Lung (tissue), 12 donors: ENCODE measurements around the gene CPSF4. TPM values are rescaled to one million over a fixed set of nuclear protein-coding genes. Genes with fewer than 3 reads are reported as not detected.

ENCODE experiments used
- ATAC-seq: fragments of 200-7000 bp; cut with Tn5 transposase; one replicate; pipeline ENCODE4 v1.9.1; 2020; ENCODE audit warnings: moderate number of reproducible peaks; ENCODE audit not compliant: insufficient read depth, low FRiP score
- DNase-seq, 3 donors: peaks; one replicate each; pipeline ENCODE4 v3.0.0-alpha.2; 2013 to 2017
- H3K27ac ChIP-seq, 2 donors: one replicate each; pipeline ENCODE4 v1.5.1; 2013; ENCODE audit warnings: mild to moderate bottlenecking in 2 of 2, moderate library complexity in 2 of 2, control low read depth in 1 of 2, inconsistent platforms in 1 of 2, low read depth in 1 of 2, low read length in 1 of 2
- H3K27me3 ChIP-seq, 3 donors: one replicate each; pipeline ENCODE4 v1.5.1; 2013; ENCODE audit warnings: low read length in 2 of 3; ENCODE audit not compliant: control insufficient read depth in 3 of 3, insufficient read depth in 3 of 3
- H3K36me3 ChIP-seq, 4 donors: one replicate each; pipeline ENCODE4 v1.5.1; 2013; ENCODE audit warnings: low read length in 4 of 4, mild to moderate bottlenecking in 1 of 4, moderate library complexity in 1 of 4; ENCODE audit not compliant: control insufficient read depth in 4 of 4, insufficient read depth in 4 of 4
- H3K4me1 ChIP-seq, 5 donors: one replicate each; pipeline ENCODE4 v1.5.1; 2013; ENCODE audit warnings: low read length in 5 of 5, mild to moderate bottlenecking in 2 of 5, moderate library complexity in 1 of 5; ENCODE audit not compliant: control insufficient read depth in 5 of 5, insufficient read depth in 5 of 5
- H3K4me3 ChIP-seq: one replicate; pipeline ENCODE4 v1.5.1; 2013; ENCODE audit warnings: mild to moderate bottlenecking, control low read depth, moderate library complexity
- H3K9ac ChIP-seq, 2 donors: one replicate each; pipeline ENCODE4 v1.5.1; 2013; ENCODE audit warnings: low read length in 2 of 2, control low read depth in 1 of 2; ENCODE audit not compliant: insufficient read depth in 1 of 2
- H3K9me3 ChIP-seq, 4 donors: one replicate each; pipeline ENCODE4 v1.5.1; 2013; ENCODE audit warnings: low read length in 3 of 4, mild to moderate bottlenecking in 1 of 4, moderate library complexity in 1 of 4; ENCODE audit not compliant: control insufficient read depth in 4 of 4, insufficient read depth in 3 of 4
- WGBS, 2 donors: extraction: QIAGEN DNeasy Blood & Tissue Kit; methylation state at CpG; one replicate each; pipeline ENCODE4 v1.1.7; 2013; 5-methylcytosine and 5-hydroxymethylcytosine counted together
- polyA plus RNA-seq, 2 donors: library from polyadenylated mRNA; stranded (reverse); fragments of 200-250 nt; gene quantifications; one replicate each; pipeline ENCODE4 v1.2.1, GENCODE V29; 2013
- total RNA-seq, 2 donors: library from RNA; depleted of rRNA in 1 of 2; stranded (reverse); fragments of >200 nt in 1 of 2; gene quantifications; one replicate each; pipeline ENCODE4 v1.2.1, GENCODE V29; 2014 to 2021
- TF ChIP-seq, protein P1 (sequence below): IDR thresholded peaks from 2 replicates; pipeline ENCODE4 v1.5.1; 2012; ENCODE audit warnings: mild to moderate bottlenecking; ENCODE audit errors: control extremely low read depth, extremely low read depth
- donor health status: control.
- donor health status: control.
- donor health status: Bipolar disorder and iron deficiency.
- donor health status: healthy.
- donor health status: DM: yes; HTN: yes; CAD: no.

The CPSF4 gene
- total and polyA plus RNA-seq, 4 donors, result 18.3 to 36.8 (median 27.7) TPM

- Histone ChIP-seq H3K4me1 (peaks cover 0 to 18% (median 8%) of the 10 kb centered on the region in 5 donors), H3K27me3 (no peaks in the 10 kb centered on the region), H3K9ac (no peak overlapping the region), H3K36me3 (no peaks in the 10 kb centered on the region), H3K4me3 (no peak overlapping the region), H3K9me3 (no peaks in the 10 kb centered on the region), H3K27ac (peak overlapping the region in 1 of 2 donors; percentile 1)
- WGBS, 2 donors, result 46 to 48% methylated on average over 23 of the region's 23 CpGs
- no peak for ATAC-seq
- TF ChIP-seq, protein P1, sequence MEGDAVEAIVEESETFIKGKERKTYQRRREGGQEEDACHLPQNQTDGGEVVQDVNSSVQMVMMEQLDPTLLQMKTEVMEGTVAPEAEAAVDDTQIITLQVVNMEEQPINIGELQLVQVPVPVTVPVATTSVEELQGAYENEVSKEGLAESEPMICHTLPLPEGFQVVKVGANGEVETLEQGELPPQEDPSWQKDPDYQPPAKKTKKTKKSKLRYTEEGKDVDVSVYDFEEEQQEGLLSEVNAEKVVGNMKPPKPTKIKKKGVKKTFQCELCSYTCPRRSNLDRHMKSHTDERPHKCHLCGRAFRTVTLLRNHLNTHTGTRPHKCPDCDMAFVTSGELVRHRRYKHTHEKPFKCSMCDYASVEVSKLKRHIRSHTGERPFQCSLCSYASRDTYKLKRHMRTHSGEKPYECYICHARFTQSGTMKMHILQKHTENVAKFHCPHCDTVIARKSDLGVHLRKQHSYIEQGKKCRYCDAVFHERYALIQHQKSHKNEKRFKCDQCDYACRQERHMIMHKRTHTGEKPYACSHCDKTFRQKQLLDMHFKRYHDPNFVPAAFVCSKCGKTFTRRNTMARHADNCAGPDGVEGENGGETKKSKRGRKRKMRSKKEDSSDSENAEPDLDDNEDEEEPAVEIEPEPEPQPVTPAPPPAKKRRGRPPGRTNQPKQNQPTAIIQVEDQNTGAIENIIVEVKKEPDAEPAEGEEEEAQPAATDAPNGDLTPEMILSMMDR, result no peak
- DNase-seq, result no peak
Observed at GRCh38 chr7:99469381-99470065, 30.8 kb downstream of the CPSF4 start.

GRCh38 chr7:99472561-99473314, 34.0 kb downstream of the CPSF4 start, which contains the start of gene ZNF789:
Gene ZNF789, plus strand, starts transcription at chr7:99472890. Its CDS starts 3,567 bp downstream, at chr7:99476457.
- 0% methylated on average over 56 of the region's 56 CpGs for WGBS, 2 donors
- peak; percentile 99 for ATAC-seq
- Histone ChIP-seq H3K27ac (peak within 1 kb of the TSS; percentile 87 to 96), H3K4me1 (peaks cover 0 to 8% (median 6%) of the 10 kb centered on the region in 5 donors), H3K4me3 (peak within 1 kb of the TSS; percentile 77), H3K27me3 (no peaks in the 10 kb centered on the region), H3K9ac (peak within 1 kb of the TSS; percentile 50 to 90), H3K9me3 (no peaks in the 10 kb centered on the region), H3K36me3 (peaks cover 0 to 2% (median 0%) of the 10 kb centered on the region in 4 donors)
- TF ChIP-seq, protein P1, result no peak
- DNase-seq, result peak; percentile 96 to 98 (median 97)

DNA sequence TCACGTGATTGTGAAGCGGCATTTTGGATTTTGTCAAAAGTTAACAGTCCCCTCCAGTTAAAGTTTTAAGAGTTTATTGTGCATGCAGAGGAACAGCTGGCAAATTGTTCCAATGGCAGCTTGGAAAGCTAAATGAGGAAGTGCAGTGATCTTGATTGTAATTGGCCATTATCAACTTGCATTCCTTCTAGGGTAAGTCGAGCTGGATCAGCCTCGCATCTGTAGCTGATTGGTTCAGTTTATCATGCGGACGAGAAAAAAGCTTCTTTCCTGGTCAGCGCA, 34.5 kb downstream of the CPSF4 start:
- H3K27ac ChIP-seq, result peak overlapping the region in 1 of 2 donors; percentile 87
- no peak for ATAC-seq
- 1 to 4% methylated on average over 7 of the region's 7 CpGs for WGBS, 2 donors
- H3K36me3 ChIP-seq, result peaks cover 0 to 4% (median 2%) of the 10 kb centered on the region in 4 donors
- H3K9ac ChIP-seq, result peak overlapping the region; percentile 50 to 90
- TF ChIP-seq, protein P1, result no peak
- peak overlapping the region; percentile 77 for H3K4me3 ChIP-seq
- H3K9me3 ChIP-seq, result no peaks in the 10 kb centered on the region
- H3K27me3 ChIP-seq, result no peaks in the 10 kb centered on the region
- peak; percentile 32 to 65 (median 65) for DNase-seq
- peaks cover 0 to 8% (median 6%) of the 10 kb centered on the region in 5 donors for H3K4me1 ChIP-seq
